SK-N-SH (cell line): ENCODE data around the gene ATN1. TPM values are rescaled to one million over a fixed set of nuclear protein-coding genes. Genes with fewer than 3 reads are reported as not detected.

Source experiments
- CTCF ChIA-PET: fragments of 300-600, 350-600 bp; formaldehyde crosslinking; extraction: SDS; loops from one replicate; lab custom pipeline; 2021; lab: Yijun Ruan, JAX
- POLR2A ChIA-PET: fragments of 350-600 bp; sonication (Branson Sonifier 250); formaldehyde crosslinking; extraction: SDS; loops from one replicate; lab custom pipeline; 2020; ENCODE audit warnings: antibody characterized with exemption, inconsistent platforms; lab: Yijun Ruan, JAX
- DNase-seq: peaks from one replicate; pipeline ENCODE4 v3.0.0; 2012
- H2AFZ ChIP-seq: fragments of 200-600 bp; sonication (generic); 2 replicates; pipeline ENCODE4 v1.8.1; 2016; ENCODE audit warnings: antibody characterized with exemption, mild to moderate bottlenecking, low read depth
- H3F3A ChIP-seq: fragments of 200-600 bp; sonication (generic); replicated peaks from 2 replicates; pipeline ENCODE3; 2016; ENCODE audit warnings: antibody characterized with exemption, mild to moderate bottlenecking; ENCODE audit not compliant: insufficient read depth
- H3K27ac ChIP-seq, 2 experiments: fragments of 200-500 bp in 1 of 2; fragments of 200-600 bp in 1 of 2; sonication (Bioruptor generic) in 1 of 2; sonication (generic), shearing (Covaris generic) in 1 of 2; 2 replicates each; pipeline versions ENCODE4 v1.5.1 to v1.6.1; 2014 to 2016; ENCODE audit warnings: low read depth in 2 of 2, inconsistent platforms in 1 of 2, low read length in 1 of 2, mild to moderate bottlenecking in 1 of 2, mixed read lengths in 1 of 2
- H3K27me3 ChIP-seq: fragments of 200-600 bp; sonication (generic), shearing (Covaris generic); 2 replicates; pipeline ENCODE4 v1.6.1; 2016; ENCODE audit warnings: mixed run types; ENCODE audit not compliant: insufficient read depth
- H3K36me3 ChIP-seq, 2 experiments: fragments of 200-500 bp in 1 of 2; fragments of 200-600 bp in 1 of 2; sonication (Bioruptor generic) in 1 of 2; sonication (generic) in 1 of 2; replicated peaks in 1 of 2; 2 replicates each; pipeline versions ENCODE3 to v1.5.1; 2014 to 2016; ENCODE audit warnings: low read length in 1 of 2, mild to moderate bottlenecking in 1 of 2; ENCODE audit not compliant: insufficient read depth in 2 of 2, control insufficient read depth in 1 of 2
- H3K4me1 ChIP-seq, 2 experiments: fragments of 200-500 bp in 1 of 2; fragments of 200-600 bp in 1 of 2; sonication (Bioruptor generic) in 1 of 2; sonication (generic), shearing (Covaris generic) in 1 of 2; 2 replicates each; pipeline versions ENCODE4 v1.5.1 to v1.6.1; 2014 to 2016; ENCODE audit warnings: low read depth in 1 of 2, low read length in 1 of 2, mixed run types in 1 of 2; ENCODE audit not compliant: insufficient read depth in 2 of 2, control insufficient read depth in 1 of 2
- H3K4me2 ChIP-seq: fragments of 200-600 bp; sonication (generic), shearing (Covaris generic); 2 replicates; pipeline ENCODE4 v1.6.1; 2017; ENCODE audit warnings: mixed run types
- H3K4me3 ChIP-seq, 2 experiments: fragments of 200-500 bp in 1 of 2; fragments of 200-600 bp in 1 of 2; sonication (Bioruptor generic) in 1 of 2; sonication (generic), shearing (Covaris generic) in 1 of 2; 2 replicates each; pipeline versions ENCODE4 v1.5.1 to v1.8.1; 2014 to 2016; ENCODE audit warnings: low read depth in 2 of 2, inconsistent platforms in 1 of 2, low read length in 1 of 2, mild to moderate bottlenecking in 1 of 2, mixed read lengths in 1 of 2, moderate library complexity in 1 of 2
- H3K79me2 ChIP-seq: fragments of 200-600 bp; sonication (generic); 2 replicates; pipeline ENCODE4 v1.8.1; 2017; ENCODE audit warnings: mild to moderate bottlenecking; ENCODE audit not compliant: insufficient read depth
- H3K9ac ChIP-seq: fragments of 200-600 bp; sonication (generic); 2 replicates; pipeline ENCODE4 v1.6.1; 2017; ENCODE audit warnings: mixed run types
- H3K9me2 ChIP-seq: fragments of 200-600 bp; sonication (generic); 2 replicates; pipeline ENCODE4 v1.6.1; 2017; ENCODE audit warnings: mixed run types
- H3K9me3 ChIP-seq: fragments of 200-600 bp; sonication (generic); 2 replicates; pipeline ENCODE4 v1.6.1; 2017; ENCODE audit warnings: mixed run types, mild to moderate bottlenecking, moderate library complexity
- H4K20me1 ChIP-seq: fragments of 200-600 bp; sonication (generic); 2 replicates; pipeline ENCODE4 v1.6.1; 2017; ENCODE audit warnings: mild to moderate bottlenecking, mixed run types; ENCODE audit not compliant: insufficient read depth
- CHD2 ChIP-seq: fragments of 150-350 bp; IDR thresholded peaks from 2 replicates; pipeline ENCODE4 v1.6.1; 2018; ENCODE audit warnings: low read length; ENCODE audit not compliant: partially characterized antibody
- EP300 ChIP-seq, 2 experiments: IDR thresholded peaks; 2 replicates each; pipeline versions ENCODE4 v1.4.0 to v1.6.1; 2012; ENCODE audit warnings: borderline replicate concordance in 1 of 2, low read depth in 1 of 2, low read length in 1 of 2
- FOSL2 ChIP-seq: IDR thresholded peaks from 2 replicates; pipeline ENCODE4 v1.4.0; 2012; ENCODE audit warnings: low read depth, mild to moderate bottlenecking, moderate library complexity, borderline replicate concordance
- JUND ChIP-seq: IDR thresholded peaks from 2 replicates; pipeline ENCODE4 v1.4.0; 2012
- NFIC ChIP-seq: IDR thresholded peaks from 2 replicates; pipeline ENCODE4 v1.4.0; 2012; ENCODE audit warnings: borderline replicate concordance
- POLR2AphosphoS5 ChIP-seq: IDR thresholded peaks from 2 replicates; pipeline ENCODE4 v1.6.1; 2012; ENCODE audit warnings: low read depth, low read length
- RCOR1 ChIP-seq: fragments of 150-350 bp; IDR thresholded peaks from 2 replicates; pipeline ENCODE4 v1.6.1; 2017; ENCODE audit warnings: antibody characterized with exemption, low read length
- RFX5 ChIP-seq: IDR thresholded peaks from 2 replicates; pipeline ENCODE4 v1.6.1; 2012; ENCODE audit warnings: mild to moderate bottlenecking, improper control_type of control experiment, low read length
- RXRA ChIP-seq: IDR thresholded peaks from 2 replicates; pipeline ENCODE4 v1.4.0; 2012; ENCODE audit warnings: low read depth, mild to moderate bottlenecking, borderline replicate concordance
- SIN3A ChIP-seq: IDR thresholded peaks from 2 replicates; pipeline ENCODE4 v1.6.1; 2012; ENCODE audit warnings: low read depth, mild to moderate bottlenecking, low read length, moderate library complexity, borderline replicate concordance
- TAF1 ChIP-seq: IDR thresholded peaks from 2 replicates; pipeline ENCODE4 v1.6.1; 2012; ENCODE audit warnings: low read depth, mild to moderate bottlenecking, low read length, moderate library complexity, borderline replicate concordance
- TCF12 ChIP-seq: IDR thresholded peaks from 2 replicates; pipeline ENCODE4 v1.4.0; 2012
- TEAD4 ChIP-seq: IDR thresholded peaks from 2 replicates; pipeline ENCODE4 v1.4.0; 2012; ENCODE audit warnings: mild to moderate bottlenecking, borderline replicate concordance; ENCODE audit not compliant: insufficient read depth
- ZBTB33 ChIP-seq: IDR thresholded peaks from 2 replicates; pipeline ENCODE4 v1.4.0; 2012; ENCODE audit warnings: low read depth, borderline replicate concordance
- WGBS: methylation state at CpG from one replicate; pipeline ENCODE4 v1.1.6; 2017; ENCODE audit warnings: low lambda C conversion rate; 5-methylcytosine and 5-hydroxymethylcytosine counted together
- polyA plus RNA-seq, 3 experiments: library from polyadenylated mRNA; depleted of rRNA; stranded (reverse); fragments of >200 nt; gene quantifications; 2 replicates each; pipeline ENCODE4 v1.2.3, GENCODE V29; 2012
- TF ChIP-seq, protein P1 (sequence below): IDR thresholded peaks from 2 replicates; pipeline ENCODE4; 2012
- TF ChIP-seq, protein P2 (sequence below): fragments of 150-350 bp; IDR thresholded peaks from 2 replicates; pipeline ENCODE4 v1.6.1; 2016; ENCODE audit warnings: mild to moderate bottlenecking, low read depth, low read length

Gene ATN1
- polyA plus RNA-seq, 1 of the 3 experiments (the other 2 are of a cell fraction): 29.3 TPM

- Histone ChIP-seq H3K27me3 (no peaks in the 10 kb centered on the region), H3K36me3 (peaks cover 51 to 63% of the 10 kb centered on the region in 2 experiments), H3K79me2 (peaks cover 31% of the 10 kb centered on the region), H2AFZ (no peak overlapping the region), H3K9me2 (no peaks in the 10 kb centered on the region), H3K27ac (no peak overlapping the region), H3K9ac (no peak overlapping the region), H3K9me3 (no peaks in the 10 kb centered on the region), H3K4me1 (peaks cover 2 to 3% of the 10 kb centered on the region in 2 experiments; a peak in 3 of 4 replicates), H4K20me1 (no peaks in the 10 kb centered on the region), H3K4me2 (no peak overlapping the region), H3K4me3 (no peak overlapping the region), H3F3A (no peaks in the 10 kb centered on the region)
- CTCF ChIA-PET: interaction anchor here (0.6 to 2.1 kb wide), 5 partner anchors 10 to 194 kb away, joined by 3 to 17 read pairs (median 3); partner anchors contain the start of genes C12orf57 and RNU7-1
- POLR2A ChIA-PET: interaction anchor here (0.9 kb wide), 1 partner anchor 32 kb away, joined by 3 read pairs; the partner anchor contains the start of genes C12orf57 and RNU7-1
- TF ChIP-seq TAF1: no peak
- no peak for TF ChIP-seq RFX5
- TF ChIP-seq CHD2: no peak
- TF ChIP-seq POLR2AphosphoS5: no peak
- TF ChIP-seq, protein P1, sequence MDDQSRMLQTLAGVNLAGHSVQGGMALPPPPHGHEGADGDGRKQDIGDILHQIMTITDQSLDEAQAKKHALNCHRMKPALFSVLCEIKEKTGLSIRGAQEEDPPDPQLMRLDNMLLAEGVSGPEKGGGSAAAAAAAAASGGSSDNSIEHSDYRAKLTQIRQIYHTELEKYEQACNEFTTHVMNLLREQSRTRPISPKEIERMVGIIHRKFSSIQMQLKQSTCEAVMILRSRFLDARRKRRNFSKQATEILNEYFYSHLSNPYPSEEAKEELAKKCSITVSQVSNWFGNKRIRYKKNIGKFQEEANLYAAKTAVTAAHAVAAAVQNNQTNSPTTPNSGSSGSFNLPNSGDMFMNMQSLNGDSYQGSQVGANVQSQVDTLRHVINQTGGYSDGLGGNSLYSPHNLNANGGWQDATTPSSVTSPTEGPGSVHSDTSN: no peak
- TF ChIP-seq TCF12: no peak
- TF ChIP-seq NFIC: no peak
- no peak for TF ChIP-seq ZBTB33
- TF ChIP-seq JUND: no peak
- no peak for TF ChIP-seq RXRA
- TF ChIP-seq EP300 (IDR thresholded peaks at IDR 0.05; ENCODE audit: borderline replicate concordance in 1 of 2, low read depth in 1 of 2, low read length in 1 of 2): no peak
- no peak for TF ChIP-seq RCOR1
- no peak for TF ChIP-seq SIN3A
- no peak for TF ChIP-seq FOSL2
- TF ChIP-seq TEAD4: no peak
- TF ChIP-seq, protein P2, sequence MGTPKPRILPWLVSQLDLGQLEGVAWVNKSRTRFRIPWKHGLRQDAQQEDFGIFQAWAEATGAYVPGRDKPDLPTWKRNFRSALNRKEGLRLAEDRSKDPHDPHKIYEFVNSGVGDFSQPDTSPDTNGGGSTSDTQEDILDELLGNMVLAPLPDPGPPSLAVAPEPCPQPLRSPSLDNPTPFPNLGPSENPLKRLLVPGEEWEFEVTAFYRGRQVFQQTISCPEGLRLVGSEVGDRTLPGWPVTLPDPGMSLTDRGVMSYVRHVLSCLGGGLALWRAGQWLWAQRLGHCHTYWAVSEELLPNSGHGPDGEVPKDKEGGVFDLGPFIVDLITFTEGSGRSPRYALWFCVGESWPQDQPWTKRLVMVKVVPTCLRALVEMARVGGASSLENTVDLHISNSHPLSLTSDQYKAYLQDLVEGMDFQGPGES: no peak
- no peak for DNase-seq
- whole genome bisulfite sequencing: 96% methylated on average over 2 of the region's 2 CpGs
Measured at GRCh38 chr12:6975297-6976032, 47.7 kb downstream of the ATN1 start.
